ENCODE data around the gene ELMO1. TPM values are rescaled to one million over a fixed set of nuclear protein-coding genes. Genes with fewer than 3 reads are reported as not detected.

Gene ELMO1
- total and polyA plus RNA-seq, 2 of the 13 experiments (the other 11 are each of a cell fraction or from before 2014, with no cell fraction given): 0.11 to 0.17 TPM

DNA sequence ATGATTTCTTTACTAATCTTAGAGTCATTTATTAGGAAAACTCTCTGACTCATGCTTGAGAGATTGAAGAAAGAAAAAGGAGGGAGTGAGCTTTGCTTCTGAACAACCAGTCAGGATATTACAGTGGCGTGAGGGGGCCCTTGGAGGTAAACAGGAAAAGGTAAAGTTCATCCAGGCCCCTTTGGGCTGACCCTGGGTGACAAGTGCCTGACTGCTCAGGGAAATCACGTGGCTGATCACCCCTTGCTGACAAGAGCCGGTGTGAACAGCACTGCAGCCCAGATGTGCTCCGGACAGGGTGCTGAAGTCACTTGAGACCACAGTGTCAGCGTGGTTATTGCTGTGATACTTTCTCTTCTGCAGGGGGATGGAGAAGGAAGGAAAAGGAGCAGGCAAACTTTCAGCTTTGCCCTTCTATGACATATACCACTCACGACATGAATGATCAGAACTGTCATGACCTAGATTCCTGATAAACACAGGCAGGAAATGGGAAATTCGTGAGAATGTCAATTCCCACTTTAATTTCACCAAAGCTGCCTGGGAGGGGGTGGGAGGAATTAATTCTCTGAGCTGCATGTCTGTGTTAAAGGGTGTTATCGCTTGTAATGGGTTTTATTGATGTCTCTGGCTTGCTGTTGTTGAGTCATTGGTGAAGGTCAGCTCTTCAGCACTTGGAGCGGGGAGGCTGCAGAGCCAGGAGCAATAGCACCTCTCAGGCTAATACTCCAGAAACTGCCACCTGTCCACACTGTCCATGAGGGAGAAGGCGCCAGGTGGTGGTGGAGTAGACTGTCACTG lies 584.6 kb downstream of the ELMO1 start (continued):
- TF ChIP-seq, protein P1, sequence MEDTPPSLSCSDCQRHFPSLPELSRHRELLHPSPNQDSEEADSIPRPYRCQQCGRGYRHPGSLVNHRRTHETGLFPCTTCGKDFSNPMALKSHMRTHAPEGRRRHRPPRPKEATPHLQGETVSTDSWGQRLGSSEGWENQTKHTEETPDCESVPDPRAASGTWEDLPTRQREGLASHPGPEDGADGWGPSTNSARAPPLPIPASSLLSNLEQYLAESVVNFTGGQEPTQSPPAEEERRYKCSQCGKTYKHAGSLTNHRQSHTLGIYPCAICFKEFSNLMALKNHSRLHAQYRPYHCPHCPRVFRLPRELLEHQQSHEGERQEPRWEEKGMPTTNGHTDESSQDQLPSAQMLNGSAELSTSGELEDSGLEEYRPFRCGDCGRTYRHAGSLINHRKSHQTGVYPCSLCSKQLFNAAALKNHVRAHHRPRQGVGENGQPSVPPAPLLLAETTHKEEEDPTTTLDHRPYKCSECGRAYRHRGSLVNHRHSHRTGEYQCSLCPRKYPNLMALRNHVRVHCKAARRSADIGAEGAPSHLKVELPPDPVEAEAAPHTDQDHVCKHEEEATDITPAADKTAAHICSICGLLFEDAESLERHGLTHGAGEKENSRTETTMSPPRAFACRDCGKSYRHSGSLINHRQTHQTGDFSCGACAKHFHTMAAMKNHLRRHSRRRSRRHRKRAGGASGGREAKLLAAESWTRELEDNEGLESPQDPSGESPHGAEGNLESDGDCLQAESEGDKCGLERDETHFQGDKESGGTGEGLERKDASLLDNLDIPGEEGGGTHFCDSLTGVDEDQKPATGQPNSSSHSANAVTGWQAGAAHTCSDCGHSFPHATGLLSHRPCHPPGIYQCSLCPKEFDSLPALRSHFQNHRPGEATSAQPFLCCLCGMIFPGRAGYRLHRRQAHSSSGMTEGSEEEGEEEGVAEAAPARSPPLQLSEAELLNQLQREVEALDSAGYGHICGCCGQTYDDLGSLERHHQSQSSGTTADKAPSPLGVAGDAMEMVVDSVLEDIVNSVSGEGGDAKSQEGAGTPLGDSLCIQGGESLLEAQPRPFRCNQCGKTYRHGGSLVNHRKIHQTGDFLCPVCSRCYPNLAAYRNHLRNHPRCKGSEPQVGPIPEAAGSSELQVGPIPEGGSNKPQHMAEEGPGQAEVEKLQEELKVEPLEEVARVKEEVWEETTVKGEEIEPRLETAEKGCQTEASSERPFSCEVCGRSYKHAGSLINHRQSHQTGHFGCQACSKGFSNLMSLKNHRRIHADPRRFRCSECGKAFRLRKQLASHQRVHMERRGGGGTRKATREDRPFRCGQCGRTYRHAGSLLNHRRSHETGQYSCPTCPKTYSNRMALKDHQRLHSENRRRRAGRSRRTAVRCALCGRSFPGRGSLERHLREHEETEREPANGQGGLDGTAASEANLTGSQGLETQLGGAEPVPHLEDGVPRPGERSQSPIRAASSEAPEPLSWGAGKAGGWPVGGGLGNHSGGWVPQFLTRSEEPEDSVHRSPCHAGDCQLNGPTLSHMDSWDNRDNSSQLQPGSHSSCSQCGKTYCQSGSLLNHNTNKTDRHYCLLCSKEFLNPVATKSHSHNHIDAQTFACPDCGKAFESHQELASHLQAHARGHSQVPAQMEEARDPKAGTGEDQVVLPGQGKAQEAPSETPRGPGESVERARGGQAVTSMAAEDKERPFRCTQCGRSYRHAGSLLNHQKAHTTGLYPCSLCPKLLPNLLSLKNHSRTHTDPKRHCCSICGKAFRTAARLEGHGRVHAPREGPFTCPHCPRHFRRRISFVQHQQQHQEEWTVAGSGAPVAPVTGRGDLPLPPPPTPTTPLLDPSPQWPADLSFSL (CRISPR knock-in tag; IDR thresholded peaks at IDR 0.05): peak; percentile 23; the same call in 1 of the 2 replicates
- TF ChIP-seq SCMH1 (CRISPR knock-in tag; IDR thresholded peaks at IDR 0.05; ENCODE audit: borderline replicate concordance): no peak
- no peak for TF ChIP-seq ZNF562 (CRISPR knock-in tag; IDR thresholded peaks at IDR 0.05; ENCODE audit: borderline replicate concordance)
- TF ChIP-seq ZNF33A (CRISPR knock-in tag; IDR thresholded peaks at IDR 0.05; ENCODE audit: borderline replicate concordance): no peak
- peak; percentile 39; the same call in 1 of the 2 replicates for TF ChIP-seq ZNF678 (CRISPR knock-in tag; IDR thresholded peaks at IDR 0.05)
- TF ChIP-seq ZNF605 (CRISPR knock-in tag; IDR thresholded peaks at IDR 0.05): peak; percentile 91
- TF ChIP-seq, protein P2, sequence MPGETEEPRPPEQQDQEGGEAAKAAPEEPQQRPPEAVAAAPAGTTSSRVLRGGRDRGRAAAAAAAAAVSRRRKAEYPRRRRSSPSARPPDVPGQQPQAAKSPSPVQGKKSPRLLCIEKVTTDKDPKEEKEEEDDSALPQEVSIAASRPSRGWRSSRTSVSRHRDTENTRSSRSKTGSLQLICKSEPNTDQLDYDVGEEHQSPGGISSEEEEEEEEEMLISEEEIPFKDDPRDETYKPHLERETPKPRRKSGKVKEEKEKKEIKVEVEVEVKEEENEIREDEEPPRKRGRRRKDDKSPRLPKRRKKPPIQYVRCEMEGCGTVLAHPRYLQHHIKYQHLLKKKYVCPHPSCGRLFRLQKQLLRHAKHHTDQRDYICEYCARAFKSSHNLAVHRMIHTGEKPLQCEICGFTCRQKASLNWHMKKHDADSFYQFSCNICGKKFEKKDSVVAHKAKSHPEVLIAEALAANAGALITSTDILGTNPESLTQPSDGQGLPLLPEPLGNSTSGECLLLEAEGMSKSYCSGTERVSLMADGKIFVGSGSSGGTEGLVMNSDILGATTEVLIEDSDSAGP (CRISPR knock-in tag; IDR thresholded peaks at IDR 0.05; ENCODE audit: borderline replicate concordance): peak; percentile 42; the same call in 1 of the 2 replicates
- TF ChIP-seq, protein P3, sequence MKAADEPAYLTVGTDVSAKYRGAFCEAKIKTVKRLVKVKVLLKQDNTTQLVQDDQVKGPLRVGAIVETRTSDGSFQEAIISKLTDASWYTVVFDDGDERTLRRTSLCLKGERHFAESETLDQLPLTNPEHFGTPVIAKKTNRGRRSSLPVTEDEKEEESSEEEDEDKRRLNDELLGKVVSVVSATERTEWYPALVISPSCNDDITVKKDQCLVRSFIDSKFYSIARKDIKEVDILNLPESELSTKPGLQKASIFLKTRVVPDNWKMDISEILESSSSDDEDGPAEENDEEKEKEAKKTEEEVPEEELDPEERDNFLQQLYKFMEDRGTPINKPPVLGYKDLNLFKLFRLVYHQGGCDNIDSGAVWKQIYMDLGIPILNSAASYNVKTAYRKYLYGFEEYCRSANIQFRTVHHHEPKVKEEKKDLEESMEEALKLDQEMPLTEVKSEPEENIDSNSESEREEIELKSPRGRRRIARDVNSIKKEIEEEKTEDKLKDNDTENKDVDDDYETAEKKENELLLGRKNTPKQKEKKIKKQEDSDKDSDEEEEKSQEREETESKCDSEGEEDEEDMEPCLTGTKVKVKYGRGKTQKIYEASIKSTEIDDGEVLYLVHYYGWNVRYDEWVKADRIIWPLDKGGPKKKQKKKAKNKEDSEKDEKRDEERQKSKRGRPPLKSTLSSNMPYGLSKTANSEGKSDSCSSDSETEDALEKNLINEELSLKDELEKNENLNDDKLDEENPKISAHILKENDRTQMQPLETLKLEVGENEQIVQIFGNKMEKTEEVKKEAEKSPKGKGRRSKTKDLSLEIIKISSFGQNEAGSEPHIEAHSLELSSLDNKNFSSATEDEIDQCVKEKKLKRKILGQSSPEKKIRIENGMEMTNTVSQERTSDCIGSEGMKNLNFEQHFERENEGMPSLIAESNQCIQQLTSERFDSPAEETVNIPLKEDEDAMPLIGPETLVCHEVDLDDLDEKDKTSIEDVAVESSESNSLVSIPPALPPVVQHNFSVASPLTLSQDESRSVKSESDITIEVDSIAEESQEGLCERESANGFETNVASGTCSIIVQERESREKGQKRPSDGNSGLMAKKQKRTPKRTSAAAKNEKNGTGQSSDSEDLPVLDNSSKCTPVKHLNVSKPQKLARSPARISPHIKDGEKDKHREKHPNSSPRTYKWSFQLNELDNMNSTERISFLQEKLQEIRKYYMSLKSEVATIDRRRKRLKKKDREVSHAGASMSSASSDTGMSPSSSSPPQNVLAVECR (CRISPR knock-in tag; IDR thresholded peaks at IDR 0.05; ENCODE audit: borderline replicate concordance): peak; percentile 70; the same call in 1 of the 2 replicates
- TF ChIP-seq RFXAP (CRISPR knock-in tag; IDR thresholded peaks at IDR 0.05; ENCODE audit: borderline replicate concordance): peak; percentile 64; the same call in 1 of the 2 replicates

Measured in HepG2 (cell line).